ENCODE data around the gene PCDHGA1.

- TF ChIP-seq CTCF (IDR thresholded peaks at IDR 0.05): no peak
- TF ChIP-seq POLR2A (IDR thresholded peaks at IDR 0.05): no peak
Measured at GRCh38 chr5:141487131-141487530, 156.8 kb downstream of the PCDHGA1 start.

Data from right lobe of liver (tissue), 4 donors.